ENCODE results near the gene EEPD1. TPM values are rescaled to one million over a fixed set of nuclear protein-coding genes. Genes with fewer than 3 reads are reported as not detected.

Gene EEPD1
- total RNA-seq, 6 experiments from 2014 or later = 0.95 to 2.7 (median 1.5) TPM

DNA sequence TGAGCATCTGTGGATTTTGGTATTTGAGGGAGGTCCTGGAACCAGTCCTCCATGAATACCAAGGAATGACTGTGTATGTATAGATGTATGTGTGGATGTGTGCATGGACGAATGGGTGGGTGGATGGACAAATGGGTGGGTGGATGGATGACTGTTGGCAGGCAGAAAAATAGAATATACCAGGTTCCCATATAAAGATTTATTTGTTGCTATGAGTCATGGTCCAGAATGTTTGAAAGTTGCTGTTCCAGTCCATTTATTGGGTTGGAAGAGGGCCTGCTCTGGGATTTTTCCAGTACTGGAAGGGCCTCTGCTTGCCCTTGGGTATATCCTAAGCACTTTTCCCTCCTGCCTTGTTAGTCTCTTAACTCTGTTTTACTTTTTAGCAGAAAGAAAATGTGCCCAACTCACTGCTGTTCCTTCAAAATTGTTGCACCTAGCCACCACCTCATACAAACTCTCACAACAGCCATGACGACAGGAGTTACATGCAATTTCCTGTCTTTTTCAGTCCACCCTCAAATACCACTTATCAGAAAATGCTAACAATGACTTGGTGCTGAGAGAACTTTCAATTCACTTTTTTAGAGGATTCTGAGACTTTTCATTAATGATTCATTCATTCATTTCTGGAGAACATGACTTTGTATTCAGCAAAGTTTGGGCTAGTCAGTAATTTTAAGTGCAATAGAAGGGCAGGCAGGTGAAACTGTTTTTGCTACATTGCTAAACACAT lies 108.1 kb downstream of the EEPD1 start:
- Mint-ChIP-seq H3K4me1 (ENCODE audit: low read depth) (peaks cover 60% of the 10 kb centered on the region), H3K9me3 (no peaks in the 10 kb centered on the region), H3K4me3 (no peak overlapping the region), H3K27ac (no peak overlapping the region), H3K27me3 (ENCODE audit: insufficient read depth) (no peaks in the 10 kb centered on the region; the same call in 1 of the 2 replicates), H3K36me3 (ENCODE audit: low read depth) (no peaks in the 10 kb centered on the region; the same call in 1 of the 2 replicates)
- no peak for DNase-seq
- TF ChIP-seq CTCF (IDR thresholded peaks at IDR 0.05) = no peak

- Mint-ChIP-seq H3K27me3 (ENCODE audit: insufficient read depth) (no peaks in the 10 kb centered on the region; the same call in 1 of the 2 replicates), H3K27ac (no peak overlapping the region), H3K4me3 (no peak overlapping the region), H3K9me3 (no peaks in the 10 kb centered on the region), H3K4me1 (ENCODE audit: low read depth) (peaks cover 67% of the 10 kb centered on the region), H3K36me3 (ENCODE audit: low read depth) (no peaks in the 10 kb centered on the region)
- TF ChIP-seq CTCF (IDR thresholded peaks at IDR 0.05) = no peak
- no peak for DNase-seq
Measured at GRCh38 chr7:36262309-36263094, 109.4 kb downstream of the EEPD1 start.

DNA sequence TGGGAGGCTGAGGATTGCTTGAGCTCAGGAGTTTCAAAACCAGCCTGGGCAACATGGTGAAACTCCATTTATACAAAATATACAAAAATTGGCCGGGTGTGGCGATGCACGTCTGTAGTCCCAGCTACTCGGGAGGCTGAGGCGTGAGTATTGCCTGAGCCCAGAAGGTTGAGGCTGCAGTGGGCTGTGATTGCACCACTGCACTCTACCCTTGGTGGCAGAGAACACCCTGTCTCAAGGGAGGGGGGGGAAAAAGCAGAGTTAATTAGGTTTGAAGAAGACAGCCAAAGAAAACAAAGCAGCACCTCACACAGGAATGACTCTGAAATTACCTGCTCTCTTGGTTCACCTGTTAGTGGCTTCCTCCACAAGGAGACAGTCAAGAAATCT lies 110.0 kb downstream of the EEPD1 start:
- no peaks in the 10 kb centered on the region; the same call in 1 of the 2 replicates for H3K27me3 Mint-ChIP-seq (ENCODE audit: insufficient read depth)
- H3K4me3 Mint-ChIP-seq = no peak overlapping the region
- no peaks in the 10 kb centered on the region for H3K36me3 Mint-ChIP-seq (ENCODE audit: low read depth)
- no peaks in the 10 kb centered on the region for H3K9me3 Mint-ChIP-seq
- peaks cover 64% of the 10 kb centered on the region for H3K4me1 Mint-ChIP-seq (ENCODE audit: low read depth)
- no peak for TF ChIP-seq CTCF (IDR thresholded peaks at IDR 0.05)
- DNase-seq = no peak
- no peak overlapping the region for H3K27ac Mint-ChIP-seq

GRCh38 chr7:36264123-36264801 lies 111.2 kb downstream of the EEPD1 start:
- no peak for TF ChIP-seq CTCF (IDR thresholded peaks at IDR 0.05)
- no peaks in the 10 kb centered on the region for H3K36me3 Mint-ChIP-seq (ENCODE audit: low read depth)
- no peaks in the 10 kb centered on the region; the same call in 1 of the 2 replicates for H3K27me3 Mint-ChIP-seq (ENCODE audit: insufficient read depth)
- no peak overlapping the region; the same call in 1 of the 2 replicates for H3K4me3 Mint-ChIP-seq
- H3K27ac Mint-ChIP-seq = no peak overlapping the region
- H3K4me1 Mint-ChIP-seq (ENCODE audit: low read depth) = peaks cover 52% of the 10 kb centered on the region
- H3K9me3 Mint-ChIP-seq = no peaks in the 10 kb centered on the region
- no peak for DNase-seq

GRCh38 chr7:36264913-36265516 lies 112.0 kb downstream of the EEPD1 start:
- Mint-ChIP-seq H3K4me1 (ENCODE audit: low read depth) (peaks cover 52% of the 10 kb centered on the region), H3K9me3 (no peaks in the 10 kb centered on the region), H3K36me3 (ENCODE audit: low read depth) (no peaks in the 10 kb centered on the region), H3K4me3 (no peak overlapping the region), H3K27me3 (ENCODE audit: insufficient read depth) (no peaks in the 10 kb centered on the region; the same call in 1 of the 2 replicates), H3K27ac (no peak overlapping the region)
- TF ChIP-seq CTCF (IDR thresholded peaks at IDR 0.05) = no peak
- DNase-seq = no peak

Data from HFFc6 (cell line).